NCI-H226 (cell line): ENCODE results near the gene IL4I1.

Experiments
- DNase-seq: peaks from one replicate; pipeline ENCODE4 v3.0.0-alpha.2; 2015

Gene IL4I1

DNA sequence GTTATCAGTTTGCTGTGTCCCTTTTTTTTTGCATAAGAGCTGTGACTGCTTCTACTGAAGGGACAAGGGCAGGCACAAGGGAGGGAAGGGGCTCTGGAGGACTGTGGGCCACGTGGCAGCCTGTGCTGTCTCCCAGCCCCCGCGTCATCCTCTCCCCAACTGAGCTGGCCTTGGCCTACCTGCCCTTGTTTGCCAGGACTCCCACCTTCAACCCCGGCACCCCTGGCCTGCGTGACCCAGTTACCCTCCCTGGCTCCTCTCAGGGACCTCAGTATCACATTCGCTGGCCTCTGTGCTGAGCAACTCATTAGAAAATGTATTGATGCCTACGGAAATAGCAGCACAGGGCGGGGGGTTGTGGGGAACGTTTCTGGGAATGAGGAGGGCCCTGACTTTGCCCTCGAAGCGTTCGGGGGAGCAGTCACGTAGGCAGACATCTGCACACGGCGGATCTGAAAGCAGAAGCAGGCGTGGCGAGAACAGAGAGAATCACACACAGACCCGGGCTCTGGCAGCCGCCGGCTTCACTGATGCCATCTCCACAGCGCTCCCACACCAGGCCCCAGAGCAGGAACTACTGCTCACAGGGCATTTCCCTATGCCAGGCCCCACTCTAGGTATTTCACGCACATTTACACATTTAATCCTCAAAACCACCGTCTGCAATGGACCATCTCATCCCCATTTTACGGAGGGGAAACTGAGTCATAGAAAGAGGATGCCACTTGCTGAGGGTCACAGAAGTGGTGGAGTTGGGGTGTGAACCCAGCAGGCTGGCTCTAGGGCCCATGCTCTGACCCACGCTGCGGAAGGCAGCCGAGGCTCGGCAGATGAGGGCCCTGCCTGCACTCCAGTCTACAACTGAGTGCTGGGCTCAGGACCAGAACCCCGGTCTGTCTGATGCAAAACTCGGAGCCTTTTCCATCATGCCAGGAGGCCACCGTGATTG, 26.6 kb upstream of the IL4I1 start:
- no peak for DNase-seq

DNA sequence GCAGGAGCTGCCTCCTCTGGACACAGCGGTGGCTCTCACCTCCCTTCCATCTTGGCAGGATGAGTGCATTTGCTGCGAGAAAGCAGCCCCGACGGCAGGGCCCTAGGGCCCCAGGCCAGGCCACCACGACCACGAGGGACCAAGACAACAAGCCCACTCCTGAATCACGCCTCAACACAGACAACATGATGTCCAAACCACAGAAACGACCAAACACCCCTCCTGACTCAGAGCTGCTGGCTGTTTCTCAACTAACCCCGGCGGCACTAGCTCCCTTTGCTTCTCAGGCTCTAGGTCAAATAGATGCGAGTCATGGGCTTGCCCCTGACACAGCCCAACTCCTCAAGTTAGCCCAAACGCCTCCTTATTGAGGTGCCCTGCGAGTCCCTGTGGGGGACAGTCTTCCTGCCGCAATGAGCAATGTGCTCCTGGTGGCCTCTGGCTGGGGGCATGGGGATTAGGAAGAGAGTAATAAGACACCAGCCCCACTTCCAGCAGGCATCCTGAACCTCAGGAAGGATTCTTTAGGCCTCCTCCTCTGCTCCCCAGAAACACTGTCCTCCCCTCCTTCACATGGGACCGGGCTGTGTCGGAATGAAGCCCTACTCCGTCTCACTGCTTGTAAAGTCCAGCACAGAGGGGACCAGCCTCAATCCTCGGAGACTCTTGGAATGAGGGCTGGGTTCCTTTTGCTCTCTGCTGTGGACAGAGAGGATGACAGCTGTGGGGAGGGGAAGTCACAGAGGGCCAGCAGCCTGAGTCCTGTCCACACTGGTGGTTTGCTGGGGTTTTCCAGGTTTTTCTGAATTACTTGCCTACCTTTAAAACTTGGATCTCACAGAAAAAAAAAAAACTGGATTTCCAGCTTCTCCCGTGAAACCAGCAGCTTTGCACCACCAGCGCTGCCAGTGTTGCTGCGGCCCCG, 25.4 kb upstream of the IL4I1 start:
- DNase-seq: no peak

DNA sequence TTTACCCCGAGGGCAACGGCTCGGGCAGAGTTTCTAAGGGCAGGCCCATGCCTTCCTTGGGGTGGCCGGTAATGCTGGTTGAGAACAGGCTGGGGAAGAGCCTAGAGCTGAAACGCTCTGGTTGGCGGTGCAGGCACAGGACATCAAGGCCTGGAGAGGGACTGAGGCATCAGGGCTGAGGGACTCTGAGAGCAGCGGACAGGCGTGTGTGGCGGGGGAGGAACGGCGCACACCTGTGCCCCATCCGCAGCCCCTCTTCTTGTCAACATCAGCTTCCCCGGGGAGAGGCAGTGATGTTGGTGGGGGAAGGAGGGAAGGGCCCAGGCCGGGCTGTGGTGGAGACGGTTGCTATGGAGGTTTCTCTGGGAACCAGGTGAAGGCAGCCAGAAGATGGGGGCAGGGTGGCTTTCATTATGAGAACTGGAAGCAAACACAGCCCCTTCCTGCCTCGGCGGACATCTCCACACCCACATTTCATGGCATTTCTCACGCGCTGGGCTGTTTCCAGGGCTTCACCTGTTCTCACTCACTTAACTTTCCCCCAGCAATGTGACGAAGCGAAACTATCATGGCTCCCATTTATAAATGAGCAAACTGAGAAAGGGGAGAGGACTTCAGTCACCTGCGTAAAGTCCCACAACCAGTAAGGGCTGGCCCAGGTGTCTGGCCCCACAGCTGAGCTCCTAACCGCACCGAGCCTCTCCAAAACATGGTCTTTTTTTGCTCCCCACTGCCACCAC, 24.1 kb upstream of the IL4I1 start:
- DNase-seq: no peak

DNA sequence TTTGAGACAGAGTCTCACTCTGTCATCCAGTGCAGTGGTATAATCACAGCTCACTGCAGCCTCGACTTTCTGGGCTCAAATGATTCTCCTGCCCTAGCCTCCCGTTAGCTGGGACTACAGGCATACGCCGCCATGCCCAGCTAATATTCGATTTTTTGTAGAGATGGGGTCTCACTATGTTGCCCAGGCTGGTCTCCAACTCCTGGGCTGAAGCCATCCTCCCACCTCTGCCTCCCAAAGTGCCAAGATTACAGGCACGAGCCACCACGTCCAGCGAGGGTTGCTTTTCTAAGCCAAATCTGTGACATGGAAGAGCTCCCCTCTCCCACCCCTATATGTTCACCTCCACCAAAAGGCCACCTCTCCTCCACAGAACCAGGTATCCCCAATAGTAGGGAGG, 21.4 kb upstream of the IL4I1 start:
- DNase-seq: no peak

DNA sequence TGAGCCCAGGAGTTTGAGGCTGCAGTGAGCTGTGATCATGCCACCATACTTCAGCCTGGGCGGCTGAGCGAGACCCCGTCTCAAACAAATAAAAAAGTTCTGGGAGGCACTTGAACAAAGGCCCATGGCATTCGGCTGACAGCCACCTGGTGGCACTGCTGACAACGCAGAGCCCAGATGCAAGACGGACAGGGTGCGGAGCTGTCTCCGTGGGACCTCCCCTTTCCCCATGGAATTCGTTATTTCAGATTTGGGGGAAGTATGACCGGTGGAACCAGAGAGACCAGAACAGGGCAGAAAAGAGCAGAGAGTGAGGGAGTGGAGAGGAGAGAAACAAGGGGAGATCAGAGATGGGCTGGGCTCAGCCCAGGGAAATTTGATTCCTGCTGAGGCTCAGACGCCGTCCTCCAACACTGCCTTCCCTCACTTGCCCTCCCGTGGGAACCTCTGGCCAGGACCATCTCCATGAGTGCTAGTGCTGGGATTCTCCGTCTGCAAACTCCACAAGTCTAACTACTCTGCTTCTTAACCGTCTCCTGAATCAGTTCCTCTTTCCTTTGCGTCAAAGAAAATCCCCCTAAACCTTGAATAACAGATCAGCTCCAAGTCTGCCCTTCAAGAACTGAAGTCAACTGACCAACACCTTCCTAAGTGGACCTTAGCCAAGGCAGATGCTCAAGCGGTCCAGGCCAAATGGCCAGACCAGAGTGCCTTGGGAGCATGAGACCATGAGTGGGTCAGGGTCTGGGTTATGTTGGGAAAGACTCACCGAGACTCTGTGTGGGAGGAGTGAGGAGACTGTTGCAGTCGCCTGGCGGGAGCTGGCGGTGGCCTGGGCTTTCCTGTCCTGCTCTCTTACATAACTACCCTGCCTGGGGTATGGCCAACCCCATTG, 20.4 kb upstream of the IL4I1 start:
- no peak for DNase-seq

DNA sequence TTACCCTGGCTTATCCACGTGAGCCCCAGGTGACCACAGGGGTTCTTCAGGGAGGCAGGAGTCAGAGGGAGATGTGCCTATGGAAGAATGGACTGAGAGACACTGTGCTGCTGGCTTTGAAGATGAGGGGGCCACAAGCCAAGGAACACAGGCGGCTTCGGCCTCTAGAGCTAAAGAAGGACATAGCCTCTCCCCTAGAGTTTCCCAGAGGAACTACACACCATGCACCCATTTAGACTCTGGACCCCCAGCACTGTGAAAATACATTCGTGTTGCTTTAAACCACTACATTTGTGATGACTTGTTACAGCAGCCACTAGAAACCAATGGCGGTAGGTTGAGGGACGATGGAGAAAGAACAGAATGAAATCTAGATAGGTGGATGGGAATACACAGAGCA, 18.6 kb upstream of the IL4I1 start:
- DNase-seq: no peak

DNA sequence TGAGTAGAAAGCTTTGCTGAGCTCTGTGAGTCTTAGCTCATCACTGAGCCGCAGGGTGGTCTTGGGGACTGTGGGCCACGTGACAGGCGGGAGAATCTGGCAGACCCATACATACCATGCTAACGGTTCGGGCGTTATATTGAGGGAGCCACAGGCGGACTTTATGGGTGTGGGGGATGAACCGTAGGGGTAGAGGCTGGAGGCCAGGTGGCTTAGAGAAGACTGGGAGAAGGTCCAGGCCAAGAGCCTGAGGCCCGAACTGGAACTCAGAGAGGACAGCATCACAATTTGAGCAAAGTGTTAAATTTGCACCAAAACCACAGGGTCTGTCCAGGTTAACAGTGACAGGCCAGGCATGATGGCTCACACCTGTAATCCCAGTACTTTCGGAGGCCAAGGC, 17.0 kb upstream of the IL4I1 start:
- DNase-seq: no peak

DNA sequence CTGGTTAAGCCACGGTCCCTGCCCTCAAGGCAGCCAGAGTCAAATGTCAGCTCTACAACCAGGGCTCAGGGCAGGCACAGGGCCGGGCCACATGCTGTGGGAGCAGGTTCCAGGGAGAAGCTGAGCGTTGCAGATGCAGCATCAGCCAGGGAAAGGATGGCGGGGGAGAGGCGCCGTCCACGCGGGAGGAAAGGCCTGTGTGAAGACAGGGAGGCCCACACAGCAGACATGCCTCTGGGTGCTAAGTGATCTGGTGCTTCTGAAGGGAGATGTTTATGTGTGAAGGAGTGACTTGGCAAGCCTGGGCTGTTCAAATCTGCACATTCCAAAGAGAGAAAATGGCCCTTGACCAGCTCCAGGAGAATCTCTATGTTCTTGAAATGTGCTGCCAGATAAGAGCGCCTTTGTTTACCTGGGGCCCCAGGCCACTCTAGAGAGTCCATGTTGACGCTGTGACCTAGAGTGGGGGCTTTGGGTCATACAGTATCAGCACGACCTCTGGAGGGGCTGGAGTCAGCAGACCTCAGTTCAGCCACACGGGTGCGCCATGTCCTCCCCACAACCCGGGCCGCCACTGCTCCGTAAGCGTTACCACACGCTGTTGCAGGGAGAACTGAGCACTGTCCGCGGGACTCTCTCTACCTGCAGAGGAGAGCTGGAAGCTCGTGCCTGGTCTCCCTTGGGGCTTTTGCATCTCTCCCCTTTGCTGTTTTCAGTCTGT, 16.4 kb upstream of the IL4I1 start:
- DNase-seq: no peak

DNA sequence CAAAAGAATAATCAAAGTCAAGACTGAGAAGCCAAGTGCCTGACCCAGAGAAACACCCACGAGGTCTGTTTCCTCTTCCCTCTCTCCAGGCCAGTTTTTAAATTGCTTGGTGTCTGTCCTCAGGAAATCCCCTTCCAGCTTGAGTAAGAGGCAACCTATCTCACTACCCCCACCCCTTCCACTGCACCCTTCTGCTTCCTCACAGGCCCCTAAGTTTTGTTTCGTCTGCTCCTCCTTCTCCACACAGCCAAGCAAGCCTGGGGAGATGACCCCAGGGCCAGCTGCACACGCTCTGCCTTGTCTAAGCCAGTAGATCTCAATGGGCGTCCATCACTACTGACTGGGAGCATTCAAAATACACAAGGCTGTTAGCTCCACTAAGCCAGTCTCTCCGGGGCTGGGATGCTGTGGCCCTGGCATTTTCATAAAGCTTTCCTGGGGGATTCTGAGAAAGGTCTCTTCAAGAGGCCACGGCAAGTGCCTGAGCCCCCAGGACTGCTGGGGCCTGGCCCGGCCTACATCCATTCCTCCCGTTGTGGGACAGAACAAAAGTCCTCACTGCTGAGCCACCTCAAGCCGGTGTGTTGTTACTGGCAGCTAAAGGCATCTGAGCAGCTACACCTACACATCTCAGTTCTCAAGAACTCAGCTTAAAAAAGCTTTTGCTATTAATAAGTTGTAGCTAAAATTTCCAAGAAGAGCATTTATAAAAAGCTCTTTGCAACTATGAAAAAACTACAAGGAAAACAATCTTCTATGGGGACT, 14.9 kb upstream of the IL4I1 start:
- no peak for DNase-seq

DNA sequence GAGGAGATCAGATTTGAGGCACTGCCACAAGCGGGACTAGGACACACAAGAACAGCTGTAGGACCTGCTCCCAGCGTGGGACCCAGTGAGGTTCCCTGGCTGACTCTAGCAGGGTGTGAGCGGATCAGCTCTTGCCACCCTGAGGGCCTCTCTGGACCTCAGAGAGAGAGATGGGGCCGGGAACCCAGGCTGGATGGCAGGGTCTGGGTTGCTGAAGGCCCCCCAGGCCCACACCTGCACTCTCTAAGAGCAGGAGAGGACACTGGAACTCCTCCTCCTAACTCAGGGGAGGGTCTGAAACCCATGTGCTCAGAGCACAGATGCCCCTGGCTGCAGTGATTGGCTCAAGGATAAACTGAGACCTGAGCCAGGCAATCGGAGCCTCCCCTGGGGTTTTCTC, 13.5 kb upstream of the IL4I1 start:
- no peak for DNase-seq

DNA sequence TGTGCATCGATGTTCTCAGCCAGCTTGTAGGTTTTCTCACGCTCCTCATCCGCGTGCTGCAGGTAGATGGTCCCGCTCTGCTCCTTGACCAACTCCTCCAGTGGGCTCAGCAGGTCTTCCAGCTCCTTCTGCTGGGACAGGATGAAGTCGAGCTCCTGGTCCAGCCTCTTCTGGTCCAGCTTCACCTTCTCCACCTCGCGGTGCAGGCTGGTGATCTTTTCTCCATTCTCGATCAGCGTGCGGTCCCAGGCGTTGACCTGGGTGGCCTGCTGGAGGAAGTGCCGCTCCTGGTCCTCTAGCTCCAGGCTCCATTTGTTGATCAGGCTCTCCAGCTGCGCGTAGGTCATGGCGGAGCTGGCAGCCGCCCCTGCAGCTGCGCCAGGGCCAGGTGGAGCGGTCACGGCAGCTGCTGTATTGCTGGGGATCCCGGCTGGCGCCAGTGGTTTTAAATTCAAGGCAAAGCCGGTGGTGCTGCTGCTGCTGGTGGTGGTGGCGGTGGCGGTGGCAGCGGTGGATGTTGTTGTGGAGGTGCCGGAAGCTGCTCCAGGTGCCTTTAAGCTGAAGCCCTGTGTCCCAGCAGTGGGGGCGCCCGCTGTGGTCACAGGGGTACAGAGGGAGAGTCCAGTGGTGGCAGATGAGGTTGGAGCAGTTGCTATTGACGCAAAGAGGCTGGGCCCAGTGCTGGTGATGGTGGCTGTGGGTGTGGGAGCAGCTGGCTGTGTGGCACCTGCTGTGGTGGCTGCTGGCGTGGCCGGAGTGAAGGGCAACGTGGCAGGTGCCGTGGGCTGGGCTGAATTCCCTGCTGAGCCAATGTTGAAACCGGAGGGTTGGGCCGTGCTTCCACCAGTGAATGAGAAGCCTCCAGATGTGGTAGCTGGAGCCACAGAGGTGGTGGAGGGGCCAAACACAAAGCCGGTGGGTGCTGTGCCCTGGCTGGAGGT, 12.1 kb upstream of the IL4I1 start:
- no peak for DNase-seq

DNA sequence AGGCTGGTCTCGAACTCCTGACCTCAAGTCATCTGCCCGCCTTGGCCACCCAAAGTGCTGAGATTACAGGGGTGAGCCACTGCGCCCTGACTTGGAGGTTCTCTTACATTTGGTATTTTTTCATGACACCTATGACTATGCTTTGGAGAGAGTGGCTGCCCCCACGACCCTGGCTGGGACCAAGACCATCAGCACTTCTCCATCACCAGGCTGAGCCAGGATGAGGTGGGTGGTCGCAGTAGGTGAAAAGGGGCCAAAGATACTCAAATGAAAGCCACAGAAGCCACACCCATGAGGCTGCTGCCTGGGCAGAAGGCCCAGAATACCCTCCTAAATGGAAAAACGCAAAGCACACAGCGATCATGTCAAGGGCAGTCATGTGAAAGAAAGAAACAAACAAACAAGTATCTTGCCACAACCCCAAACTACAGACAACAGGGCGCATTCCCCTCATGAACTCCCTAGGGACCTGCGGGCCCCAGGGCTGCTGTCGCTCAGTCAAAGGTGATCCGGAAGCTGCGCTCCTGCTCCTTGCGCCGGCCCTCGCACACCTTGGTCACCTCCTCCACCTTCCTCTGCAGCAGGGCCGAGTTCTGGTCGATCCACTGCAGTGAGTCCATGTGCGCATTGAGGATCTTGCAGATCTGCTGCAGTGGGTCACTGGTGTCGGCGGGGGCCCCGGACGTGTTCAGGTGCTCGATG, 11.2 kb upstream of the IL4I1 start:
- DNase-seq: no peak

DNA sequence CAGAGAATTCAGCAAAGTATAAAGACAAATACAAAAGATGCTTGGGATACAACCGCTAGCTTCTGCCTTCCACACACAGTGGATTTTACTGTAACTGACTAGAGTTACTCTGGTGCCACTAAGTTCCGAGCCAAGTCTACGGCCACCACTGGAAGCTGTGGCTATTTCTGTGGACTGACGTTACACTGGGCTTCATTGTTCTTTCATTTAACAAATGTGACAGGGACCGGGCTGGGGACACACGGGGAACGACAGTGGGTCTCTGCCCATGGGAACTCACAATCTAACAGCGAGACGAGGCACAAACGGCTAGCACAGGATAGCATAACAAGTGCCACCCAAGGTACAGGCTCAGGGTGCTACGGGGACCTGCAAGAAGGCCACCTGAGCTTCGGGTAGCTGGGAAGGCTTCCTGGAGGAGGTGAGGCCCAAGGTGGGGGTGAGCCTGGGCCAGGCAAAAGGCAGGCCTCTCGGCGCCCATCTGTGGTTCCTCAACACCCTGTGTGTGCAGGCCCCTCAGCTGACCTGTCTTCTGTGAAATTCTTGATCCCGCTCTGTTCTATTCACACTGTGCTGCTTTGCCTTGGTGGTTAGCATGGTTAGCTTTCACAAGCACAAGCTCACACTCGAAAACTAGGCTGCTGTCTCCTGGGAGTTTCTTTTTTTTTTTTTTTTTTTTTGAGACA, 10.3 kb upstream of the IL4I1 start:
- no peak for DNase-seq

DNA sequence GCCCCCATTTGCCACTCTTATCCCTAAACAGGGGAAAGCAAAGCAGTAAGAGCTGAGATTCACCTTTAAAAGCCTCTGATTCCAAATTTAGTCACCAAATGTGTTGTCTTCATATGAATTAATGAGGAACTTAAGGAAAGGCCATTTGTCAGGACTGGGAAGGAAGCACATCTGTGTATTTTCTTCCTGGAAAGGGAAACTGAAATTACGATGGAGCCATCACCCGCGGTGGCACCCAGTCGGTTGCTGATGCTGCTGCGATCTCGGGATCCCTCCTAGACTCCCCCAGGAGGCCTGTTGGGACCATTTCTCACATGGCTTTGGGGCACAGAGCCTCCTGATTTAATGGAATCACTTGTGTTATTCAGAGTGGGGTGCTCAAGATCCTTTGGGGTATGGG, 7.4 kb upstream of the IL4I1 start:
- DNase-seq: no peak

DNA sequence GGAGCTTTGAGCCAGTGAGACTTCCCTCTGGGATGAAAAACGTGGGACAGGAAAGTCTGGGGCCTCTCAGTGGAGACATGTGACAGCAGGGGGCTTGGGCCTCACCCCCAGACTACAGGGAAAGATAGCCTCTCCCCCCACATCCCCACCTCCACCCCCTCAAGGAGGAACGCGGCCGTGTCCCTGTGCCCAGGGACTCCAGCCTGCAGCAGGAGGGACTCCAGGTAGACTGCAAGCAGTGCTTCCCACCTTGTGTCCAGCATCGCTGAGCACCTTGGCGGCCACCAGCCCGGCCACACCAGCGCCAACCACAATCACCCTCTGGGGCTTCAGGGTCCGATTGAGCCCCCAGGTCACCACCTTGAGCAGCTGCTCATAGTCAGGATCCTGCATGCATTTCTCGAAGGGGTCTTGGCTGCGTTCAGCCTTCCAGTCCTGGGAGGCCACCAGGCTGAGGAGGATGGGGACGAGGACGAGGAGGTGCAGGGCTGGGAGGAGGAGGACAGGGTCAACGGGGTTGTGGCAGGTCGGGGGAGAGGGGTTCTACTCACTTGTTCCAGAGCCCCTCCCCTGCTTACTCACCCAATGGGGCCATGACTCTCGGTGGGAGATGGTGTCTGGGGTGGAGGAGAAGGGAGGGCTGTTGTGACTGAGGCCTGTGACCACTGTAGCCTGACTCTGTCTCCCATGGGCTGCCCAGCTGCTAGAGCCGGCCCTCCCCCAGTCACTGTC, 955 bp downstream of the IL4I1 start:
- DNase-seq: no peak

DNA sequence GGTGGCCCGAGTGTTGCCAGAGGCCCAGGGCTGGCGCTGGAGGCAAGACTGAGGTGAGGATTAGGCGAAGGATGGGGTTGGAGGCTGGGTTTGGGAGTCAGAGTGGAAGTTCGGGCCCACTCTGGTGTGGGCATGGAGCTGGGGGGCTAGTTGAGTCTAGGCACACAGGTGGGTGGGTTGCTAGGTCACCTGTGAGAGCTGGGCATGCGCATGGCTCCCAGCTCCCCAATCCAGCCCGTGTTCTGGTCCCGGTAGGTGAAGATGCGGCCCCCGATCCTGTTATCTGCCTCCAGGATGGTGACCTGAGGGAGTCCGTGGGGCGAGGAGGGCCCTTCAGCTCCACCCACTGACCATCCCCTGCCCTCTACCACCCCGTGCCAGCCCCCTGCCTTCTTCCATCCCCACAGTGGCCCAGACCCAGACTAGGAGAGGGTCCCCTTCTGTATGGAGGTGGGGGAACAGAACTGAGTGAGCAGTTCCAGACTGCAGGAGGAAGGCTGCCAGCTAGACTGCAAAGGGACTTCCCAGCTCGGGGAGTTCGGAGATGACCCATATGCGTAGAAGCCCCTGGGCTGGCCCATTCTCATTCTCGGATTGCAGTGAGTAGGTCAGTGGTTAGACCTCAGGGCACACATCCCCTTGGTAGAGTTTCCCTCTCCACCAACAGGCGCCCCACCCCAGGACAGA, 1.7 kb downstream of the IL4I1 start:
- no peak for DNase-seq
